HG02610 (cell line): Measurements from ENCODE around the gene TNP1.

Source experiments
- ATAC-seq: cut with Tn5 transposase; IDR thresholded peaks from one replicate; pipeline ENCODE4 v1.9.1; 2021; ENCODE audit warnings: mild to moderate bottlenecking, moderate library complexity; ENCODE audit not compliant: unreplicated experiment

TNP1 gene

DNA sequence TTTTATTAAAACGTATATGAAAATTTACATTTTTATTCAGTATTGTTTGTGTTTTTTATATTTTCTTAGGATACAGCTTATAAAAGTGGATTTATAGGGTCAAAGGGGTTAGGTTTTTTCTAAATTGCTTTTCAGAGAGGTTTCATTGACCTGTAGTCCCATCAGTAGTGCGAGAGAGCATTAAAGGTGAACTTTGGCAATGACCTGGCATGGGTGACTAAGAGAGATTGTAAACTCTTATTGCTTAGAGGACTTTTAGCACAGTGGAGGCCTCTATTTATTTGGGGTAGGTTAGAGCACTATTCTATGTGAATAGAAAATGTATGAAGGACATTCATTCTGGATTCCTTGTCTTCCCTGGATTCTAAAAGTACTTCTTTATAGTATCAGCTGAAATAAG lies 16.0 kb upstream of the TNP1 start:
- no peak for ATAC-seq

DNA sequence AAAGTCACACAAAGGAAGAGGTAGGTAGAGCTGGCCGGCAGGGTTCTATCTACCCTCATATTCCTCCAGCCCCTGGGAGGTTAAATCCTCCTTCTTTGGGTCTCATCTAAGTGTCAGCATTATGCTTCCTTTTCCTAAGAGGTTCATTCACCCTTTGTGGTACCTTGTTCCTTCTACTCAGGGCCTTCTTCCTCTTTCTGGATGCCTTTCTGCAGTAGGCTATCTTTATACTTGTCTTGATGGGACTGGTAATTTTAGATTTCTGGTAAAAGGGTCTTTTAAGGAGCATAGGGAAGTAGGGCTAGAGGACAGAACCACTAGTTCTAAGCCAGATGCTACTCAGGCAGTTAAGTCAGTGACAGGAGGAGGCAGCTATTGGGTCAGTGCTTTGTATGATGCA lies 13.7 kb upstream of the TNP1 start:
- no peak for ATAC-seq

DNA sequence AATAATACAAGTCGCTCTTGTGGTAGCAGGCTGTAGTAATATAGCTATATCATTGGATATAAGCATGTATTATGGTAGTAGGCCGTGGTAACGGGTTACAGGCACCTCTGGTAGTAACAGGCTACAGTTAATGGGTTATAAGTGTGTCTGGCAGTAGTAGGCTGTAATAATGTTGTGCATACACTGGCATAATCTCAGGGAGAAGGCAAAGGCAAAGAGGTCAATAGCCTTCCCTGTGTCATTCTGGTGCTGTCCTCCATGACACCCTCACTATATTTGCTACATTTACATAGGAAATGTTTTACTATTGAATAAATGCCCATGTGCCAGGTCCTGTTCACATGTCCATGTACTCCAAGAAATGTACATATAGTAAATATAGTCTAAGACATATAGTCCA lies 12.8 kb upstream of the TNP1 start:
- ATAC-seq, result no peak

DNA sequence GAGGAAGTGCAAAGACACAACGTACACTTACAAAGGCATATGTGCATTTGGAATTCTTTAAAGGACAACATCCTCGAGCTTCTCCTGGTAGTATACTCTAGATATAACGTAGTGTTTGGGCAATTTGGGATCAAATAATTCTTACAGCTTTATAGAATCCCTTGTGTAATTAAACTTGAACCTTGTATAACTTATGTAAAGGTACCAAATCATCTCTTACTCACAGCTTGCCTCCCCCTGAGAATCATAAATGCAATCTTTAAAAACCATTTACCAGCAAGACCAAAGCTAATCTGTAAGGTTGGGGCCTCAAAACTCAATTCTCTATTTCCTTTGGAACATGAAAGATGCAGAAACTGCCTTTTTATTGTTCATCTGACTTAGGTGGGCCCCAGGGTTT lies 12.2 kb upstream of the TNP1 start:
- no peak for ATAC-seq

DNA sequence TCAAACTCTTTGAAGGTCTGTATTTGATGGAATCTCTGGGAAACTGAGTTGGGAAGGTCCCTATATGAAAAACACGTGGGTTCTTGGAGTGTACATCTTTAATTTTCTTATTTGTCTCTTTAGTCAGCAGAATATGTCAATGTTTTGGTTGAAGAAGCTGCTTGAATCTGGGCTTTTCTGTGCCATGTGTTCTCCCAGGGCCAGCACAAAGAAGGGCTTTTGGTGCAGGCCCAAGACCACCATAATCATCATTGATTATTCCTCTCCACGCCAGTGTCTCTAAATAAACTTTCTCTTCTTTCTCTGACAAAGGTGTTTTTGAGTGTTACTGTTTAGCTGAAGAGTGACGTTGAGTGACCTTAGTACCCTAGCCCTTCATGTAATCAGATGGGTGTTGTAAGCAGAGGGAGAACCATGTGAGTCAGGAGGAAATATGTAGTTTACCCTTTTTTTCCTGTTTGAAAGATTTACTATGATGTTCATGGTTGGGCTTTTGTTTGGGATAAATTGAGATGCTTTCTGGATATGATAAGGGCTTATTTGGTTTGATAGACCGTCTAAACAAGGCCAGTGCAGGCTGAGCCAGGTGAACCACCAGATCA lies 11.6 kb upstream of the TNP1 start:
- ATAC-seq, result no peak

DNA sequence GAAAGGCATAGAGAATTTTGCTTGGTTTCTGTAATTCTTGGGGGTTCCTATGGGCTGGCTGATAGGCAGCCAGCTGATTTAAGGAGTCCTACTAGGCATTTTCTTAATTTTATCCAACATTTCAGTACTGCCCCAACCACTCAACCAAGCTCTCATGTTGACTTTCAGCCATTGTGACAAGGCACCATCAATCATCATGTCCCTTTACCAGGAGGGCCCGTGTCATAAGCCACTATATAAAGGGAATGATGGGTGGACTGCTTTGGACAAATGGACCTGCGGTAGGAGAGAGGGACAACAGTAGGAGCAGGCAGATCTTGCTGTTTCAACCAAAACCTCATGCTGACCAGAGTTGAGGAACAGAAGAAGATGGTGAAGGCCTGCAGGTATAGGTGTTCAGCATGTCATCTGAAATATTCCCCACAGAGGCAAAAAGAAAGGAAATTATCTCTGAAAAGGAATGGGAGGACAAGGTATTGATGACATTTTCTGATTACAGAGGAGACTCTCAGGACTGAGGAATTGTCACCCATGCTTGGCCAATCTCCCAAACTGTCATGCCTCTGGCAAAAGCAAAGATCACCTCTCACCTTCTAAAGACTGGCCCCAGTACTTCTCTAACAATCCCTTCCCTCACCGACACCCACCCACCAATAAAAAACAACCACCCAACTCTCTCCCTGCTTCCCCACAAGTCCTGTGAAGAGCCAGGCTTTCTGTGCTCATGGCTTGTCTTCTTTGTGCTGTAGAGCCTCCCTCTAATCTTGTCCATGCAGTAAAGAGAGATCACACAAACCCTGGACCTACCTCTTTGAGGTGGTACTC lies 10.9 kb upstream of the TNP1 start:
- ATAC-seq, result no peak

DNA sequence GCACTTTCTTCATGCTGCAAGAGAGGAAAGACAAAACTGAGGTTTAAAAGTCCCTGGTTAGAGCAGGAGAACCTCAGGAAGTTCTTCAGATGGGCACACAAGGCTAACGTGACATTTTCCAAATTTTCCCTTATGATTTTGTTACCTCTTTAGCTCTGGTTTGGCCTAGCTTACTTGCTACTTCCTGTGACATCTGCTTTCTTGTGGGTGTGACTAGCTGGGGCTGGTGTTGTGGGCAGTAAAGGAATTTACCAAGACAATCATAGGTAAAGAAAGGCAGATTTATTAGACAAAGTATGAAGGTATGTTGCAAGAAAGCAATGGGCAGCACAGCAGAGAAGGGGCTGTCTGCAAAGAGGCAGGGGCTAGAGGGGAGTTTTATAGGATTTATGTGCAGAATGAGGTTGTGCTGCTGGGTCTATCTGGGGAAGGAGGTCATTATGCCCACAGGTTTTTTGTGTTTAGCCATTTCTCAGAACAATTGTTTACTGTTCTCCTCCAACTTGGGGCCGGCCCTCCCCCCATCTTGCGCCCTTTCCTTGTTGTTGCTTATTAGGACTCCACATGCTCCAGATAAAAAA lies 6.7 kb upstream of the TNP1 start:
- no peak for ATAC-seq

DNA sequence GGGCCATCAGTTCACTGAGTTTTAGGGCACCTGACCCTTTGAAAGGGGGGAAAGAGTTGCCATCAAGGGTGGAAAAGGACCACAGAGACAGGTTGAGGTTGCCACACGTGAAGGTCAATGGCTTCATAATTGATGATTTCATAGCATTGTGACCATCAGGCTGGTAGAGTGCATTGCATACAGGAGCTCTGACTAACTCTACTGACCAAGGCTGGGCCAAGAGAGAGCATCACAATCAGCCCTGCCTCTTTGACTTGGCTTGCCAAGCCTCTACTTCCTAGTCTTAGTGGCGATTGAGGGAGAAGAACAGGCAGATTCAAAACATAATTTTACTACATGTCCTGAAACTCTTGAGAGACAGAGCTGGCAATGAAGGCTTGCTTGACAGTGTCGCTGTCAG lies 5.8 kb upstream of the TNP1 start:
- ATAC-seq, result no peak

DNA sequence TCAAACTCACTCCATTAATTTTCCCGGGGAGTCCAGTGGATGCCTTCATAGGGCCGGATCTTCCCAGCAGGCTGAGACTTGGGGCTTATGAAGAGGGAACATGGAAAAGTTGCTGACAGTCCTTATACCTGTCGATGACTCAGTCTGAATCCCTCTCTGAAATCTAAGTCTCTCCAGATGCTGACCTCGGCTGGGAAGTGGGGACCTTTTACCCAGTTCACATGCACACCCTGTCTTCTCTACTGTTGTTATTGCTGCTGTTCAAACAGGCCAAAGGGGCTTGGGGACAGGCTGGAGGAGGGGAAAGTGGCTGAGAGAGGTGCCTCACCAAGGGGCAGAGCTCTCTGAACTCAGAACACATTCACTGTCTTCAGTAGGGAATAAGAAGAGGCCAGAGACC lies 4.1 kb upstream of the TNP1 start:
- no peak for ATAC-seq

DNA sequence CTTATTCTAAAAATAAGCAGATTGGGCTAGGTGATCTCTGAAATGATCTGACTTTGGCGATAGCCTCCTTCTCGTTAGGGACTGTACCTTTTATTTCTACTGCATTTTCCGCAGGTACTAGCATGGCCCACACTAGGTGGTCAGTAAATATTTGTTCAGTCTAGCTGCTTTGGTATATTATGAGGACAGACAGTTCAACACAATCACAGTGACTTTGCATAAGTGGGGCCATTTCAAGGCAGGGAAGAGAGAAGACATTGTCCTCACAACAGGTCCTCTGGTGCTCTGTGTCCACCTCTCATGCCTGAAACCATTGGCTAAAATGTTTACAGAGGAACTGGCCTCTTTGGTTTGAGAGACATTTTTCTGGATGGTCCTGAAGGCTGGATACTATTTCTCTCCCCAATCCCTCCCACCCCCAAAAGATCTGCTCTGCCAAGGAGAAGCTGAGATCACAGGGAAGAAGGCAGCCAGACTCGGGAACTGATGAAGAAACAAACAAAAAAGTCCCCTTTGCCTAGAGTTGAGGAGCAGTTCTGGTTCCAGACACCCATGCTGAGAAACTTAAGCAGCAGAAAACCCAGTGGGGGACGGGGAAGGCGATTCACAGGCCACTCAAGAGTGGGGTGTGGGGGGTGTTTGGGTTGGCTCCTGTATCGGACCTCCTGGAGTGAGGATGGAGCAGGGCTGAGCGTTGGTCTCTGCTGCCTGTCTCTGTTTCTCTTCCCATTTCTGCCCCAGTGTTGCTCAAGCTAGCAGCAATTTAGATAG lies 2.9 kb upstream of the TNP1 start:
- ATAC-seq, result no peak

DNA sequence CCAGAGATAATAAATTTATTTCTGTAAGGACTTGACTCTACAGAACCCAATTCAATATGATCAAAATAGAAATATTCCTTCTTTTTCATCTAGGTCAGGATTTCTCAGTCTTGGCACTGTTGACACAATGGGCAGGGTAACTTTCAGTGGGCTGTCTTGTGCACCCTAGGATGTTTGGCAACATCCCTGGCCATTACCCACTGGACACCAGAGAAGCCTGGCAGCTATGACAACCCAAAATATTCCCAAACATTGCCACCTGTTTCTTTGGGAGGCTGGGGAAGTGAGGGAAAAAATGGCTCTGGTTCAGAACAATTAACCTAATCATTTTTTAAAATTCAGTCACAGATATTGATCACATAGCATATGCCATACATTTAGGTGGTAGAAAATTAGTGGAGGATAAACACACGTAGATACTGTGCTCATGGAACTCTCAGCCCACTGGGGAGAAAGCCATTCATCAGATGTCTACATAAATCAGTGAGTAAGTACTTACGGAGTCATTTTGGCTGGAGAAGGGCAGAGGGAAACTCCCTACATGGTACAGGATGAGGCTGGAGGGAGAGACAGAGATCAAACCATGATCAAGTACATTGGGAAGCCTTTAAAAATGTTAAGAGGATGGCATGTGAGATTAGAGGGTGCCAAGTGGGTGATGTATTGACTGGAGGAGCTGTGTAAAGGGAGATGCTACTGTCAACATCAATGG lies 718 bp upstream of the TNP1 start:
- no peak for ATAC-seq

DNA sequence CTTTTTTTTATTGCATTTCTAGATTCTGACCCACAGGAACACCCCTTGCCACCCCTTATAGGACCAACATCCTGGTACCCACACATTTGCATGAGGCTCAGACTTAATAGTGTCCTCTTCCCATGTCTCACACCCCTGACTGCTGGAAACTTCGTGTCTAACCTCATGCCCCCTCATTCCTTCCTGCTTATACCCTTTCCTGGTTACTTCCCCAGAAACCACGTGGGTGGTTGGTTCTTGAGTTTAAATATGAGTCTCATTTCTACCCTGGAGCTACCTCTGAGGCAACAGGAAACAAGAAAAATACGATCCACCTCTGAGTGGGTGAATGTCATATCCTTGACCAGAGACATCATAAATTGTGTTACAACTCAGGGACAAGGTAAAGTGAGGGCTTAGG lies 1.6 kb downstream of the TNP1 start:
- no peak for ATAC-seq

DNA sequence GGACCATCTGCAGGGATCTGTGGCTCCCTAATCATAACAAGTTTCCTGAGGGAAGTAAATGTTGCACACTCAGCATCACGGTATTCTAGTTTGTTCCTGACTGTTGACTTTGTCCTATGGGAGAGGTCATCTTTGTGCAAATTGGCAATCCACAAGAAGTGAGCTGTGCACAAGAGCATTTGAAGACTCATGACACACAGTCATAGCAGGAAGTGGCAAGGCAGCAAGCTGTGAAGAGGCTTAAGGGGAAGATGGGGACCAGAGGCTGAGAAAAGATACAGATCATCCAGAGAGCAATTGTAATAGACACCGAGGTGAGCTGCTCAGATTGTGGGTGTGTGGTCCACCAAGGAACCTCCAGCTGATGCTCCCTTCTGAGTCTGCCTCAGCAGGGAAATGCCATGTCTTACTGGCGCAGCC lies 2.7 kb downstream of the TNP1 start:
- no peak for ATAC-seq

DNA sequence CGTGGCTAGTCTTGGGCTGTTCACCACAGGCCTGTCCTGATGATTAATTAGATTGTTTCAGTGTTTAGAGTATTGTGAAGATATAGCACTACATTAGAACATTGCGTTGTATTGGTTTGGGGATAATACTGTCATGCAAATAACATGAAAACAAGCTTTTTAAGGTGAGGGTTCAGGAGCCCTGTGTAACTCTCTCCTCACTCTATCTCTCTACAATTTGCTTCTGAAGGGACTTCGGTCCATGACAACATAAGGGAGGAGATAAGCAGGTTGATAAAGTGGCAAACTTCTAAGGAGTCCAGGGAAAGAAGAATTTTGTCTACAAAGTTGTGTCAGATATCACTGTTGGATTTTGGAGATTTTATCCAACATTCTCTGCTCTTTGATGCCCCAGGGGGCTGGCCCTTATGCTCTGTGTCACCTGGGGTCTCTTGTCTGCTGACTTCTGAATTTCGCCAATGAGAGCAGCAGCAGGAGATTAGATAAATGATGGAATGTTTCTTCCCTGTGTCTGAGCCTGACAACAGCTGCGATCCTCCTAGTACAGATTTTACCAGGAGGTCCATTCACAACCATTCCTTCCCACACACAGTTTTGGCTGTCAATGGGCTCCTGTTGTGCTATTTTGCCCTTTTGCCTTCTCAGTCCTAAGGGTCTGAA lies 3.3 kb downstream of the TNP1 start:
- no peak for ATAC-seq

DNA sequence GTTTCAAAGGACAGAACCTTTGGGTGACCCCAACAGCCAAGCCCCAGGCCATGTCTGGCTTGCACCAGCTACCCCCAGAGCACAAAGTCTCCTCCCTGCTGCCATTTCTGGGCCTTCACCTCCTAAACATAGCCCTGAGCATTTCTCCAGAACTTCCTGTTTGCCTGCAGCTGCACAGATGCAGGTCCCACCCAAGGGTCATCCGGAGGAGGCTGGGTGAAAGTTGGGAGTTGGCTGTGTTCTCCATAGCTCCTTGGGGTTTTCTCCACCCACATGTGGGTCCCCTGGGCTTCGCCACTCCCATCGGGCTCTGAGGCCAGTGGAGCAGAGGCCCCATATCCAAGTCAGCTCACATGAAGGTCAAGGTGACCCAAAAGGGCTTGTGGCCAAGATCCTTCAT lies 4.3 kb downstream of the TNP1 start:
- no peak for ATAC-seq

DNA sequence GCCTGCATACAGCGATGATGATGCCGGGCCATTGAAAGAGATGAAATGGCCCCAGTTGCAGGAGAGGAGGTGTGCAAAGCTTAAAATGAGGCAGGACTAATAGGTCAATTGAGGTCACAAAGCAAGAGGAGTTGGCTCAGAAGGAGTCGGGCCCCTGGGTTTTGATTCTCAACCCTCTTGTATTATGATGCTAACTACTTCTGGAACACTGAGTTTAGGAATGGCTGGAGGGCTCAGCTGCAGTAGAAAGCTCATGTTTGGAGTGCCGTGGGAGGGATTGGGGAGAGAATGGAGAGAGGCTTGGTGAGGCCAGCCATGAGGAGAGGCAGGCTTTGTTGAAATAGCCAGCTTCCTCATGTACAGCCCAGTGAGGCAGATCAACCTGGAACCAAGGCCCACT lies 4.8 kb downstream of the TNP1 start:
- ATAC-seq, result no peak

DNA sequence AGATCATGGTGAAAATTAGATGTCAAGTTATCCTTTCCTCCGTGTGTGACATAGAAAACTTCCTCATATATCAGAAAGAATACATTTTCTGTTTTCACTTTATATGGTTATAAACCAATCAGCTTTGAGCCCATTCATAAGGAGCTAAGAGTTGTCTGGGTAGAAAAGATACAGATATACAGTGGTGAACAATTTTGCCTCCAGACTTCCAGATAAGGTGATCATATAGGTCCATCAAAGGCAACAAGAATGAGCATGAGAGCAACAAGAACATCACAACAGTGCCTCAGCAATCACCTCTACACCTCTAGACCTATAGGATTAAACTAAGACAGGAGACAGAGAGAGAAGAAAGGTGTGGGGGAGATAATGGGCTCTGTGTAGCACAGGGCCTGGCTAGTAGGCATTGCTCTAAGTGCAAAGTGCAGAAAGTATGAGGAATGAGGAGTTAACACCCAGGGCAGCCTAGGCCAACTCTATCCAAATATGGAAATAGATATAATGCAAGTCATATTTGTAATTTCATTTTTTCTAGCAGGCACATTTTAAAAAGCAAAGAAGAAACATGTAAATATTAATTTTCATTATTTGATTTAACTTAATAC lies 8.3 kb downstream of the TNP1 start:
- no peak for ATAC-seq

DNA sequence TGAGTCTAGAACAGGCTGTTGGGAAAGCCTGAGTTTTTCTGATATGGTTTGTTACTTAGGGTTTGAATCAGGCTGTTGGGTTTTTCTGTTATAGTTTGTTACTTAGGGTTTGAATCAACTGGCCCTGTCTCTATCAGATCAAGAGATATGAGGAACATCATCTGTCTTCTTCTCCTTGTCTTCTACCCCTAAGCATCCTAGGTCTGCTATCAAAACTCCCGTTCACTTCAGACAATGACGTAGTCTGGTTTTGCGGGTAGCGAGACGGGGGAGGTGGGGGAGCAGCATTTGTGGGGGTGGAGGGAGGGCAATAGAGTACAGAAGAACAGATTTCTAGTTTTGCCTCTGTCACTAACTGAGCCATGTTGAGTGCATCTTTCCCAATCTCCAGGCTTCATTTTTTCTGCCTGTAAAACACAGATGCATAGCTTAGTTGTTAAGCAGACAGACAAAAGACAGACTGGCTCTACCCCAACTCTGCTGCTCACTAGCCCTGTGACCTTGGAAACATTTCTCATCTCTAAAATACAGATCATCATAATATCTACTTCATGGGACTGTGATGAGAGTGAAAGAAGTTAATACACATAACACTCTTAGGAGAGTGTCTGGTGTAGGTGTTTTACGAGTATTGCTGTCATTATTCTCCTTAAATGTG lies 9.1 kb downstream of the TNP1 start:
- ATAC-seq, result no peak

DNA sequence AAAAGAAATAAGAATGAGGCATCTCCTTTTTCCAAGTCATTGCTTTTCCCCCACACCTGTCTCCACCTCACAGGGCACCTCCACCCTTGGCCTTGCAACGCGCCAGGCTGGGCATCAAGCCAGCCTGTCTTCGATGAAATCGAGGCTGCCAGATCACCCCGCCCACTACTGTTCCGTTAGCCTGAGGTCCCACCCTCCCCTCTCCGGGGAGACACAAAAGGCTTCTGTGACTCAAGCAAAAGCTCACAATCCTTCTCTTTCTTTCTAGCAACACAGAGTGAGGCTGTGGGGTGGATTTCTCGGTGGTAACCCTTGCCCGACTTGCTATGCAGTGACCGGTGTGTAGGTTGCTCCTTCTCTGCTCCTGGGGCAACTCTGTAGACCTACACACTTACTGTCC lies 9.9 kb downstream of the TNP1 start:
- ATAC-seq, result no peak

DNA sequence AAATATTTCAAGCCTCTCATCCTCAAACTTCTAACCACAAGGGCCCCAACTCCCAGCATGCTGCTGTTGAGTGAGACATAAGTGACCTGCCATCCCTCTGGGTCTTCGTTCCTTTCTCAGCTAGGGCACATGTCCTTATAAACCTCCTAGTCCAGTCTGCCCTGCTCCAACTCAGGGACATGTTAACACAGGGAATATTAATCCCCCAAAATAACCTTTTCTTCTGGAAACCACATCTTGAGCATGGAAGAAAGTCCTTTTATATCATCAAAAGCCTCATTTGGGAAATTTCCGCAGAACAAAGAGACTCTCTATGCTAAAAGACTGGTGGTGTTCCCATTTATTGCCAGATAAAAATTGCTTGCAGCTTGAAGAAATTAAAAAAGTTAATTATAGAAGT lies 14.4 kb downstream of the TNP1 start:
- no peak for ATAC-seq
